SW 1271 (cell line): ENCODE data around the gene TTC39B.

Experiments used
- DNase-seq, 2 experiments: peaks; one replicate each; lab custom pipeline; 2025; lab: John Stamatoyannopoulos, UW

Gene TTC39B

DNA sequence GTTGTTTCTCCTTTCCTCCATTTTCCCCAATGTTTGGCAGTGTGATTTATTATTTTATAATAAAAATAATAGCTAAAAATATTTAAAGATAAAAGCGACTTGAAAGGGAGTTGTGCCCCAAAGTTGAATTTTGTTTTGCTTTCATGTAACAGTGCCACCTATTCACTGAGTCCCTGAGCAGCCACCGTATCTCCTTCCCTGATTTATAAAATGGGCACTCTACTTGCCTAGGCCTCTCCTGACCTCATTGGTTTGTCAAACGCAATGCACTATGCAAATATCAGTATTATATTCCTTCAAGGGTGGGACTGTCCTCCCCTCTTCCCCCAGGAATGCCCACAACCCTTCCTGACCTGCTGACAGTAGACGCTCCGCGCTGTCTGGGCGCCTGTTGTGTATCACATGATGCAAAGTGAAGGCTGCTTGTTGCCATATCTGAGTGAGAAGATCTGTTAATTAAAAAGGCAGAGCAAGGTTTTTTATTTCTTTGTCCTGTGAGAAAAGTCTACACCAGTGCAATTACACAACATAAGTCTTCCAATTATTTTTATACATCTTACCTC lies 81.4 kb downstream of the TTC39B start:
- DNase-seq = no peak

DNA sequence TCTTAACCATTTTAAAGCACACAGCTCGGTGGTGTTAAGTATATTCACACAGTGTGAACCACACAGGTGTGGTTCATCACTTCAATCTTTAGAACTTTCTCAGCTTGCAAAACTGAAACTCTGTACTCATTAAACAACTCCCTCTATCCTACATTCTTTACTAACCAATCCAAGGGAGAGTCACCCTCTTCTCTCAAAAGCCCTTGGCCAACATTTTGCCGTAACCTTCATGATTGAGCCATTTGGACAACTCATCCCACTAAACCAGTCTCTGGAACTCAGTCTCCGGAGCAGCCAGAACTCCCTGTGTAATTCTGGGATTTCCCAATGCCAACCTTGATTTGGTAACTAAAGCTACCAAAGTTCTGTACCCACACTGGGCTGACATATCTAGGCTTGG lies 84.7 kb downstream of the TTC39B start:
- no peak for DNase-seq

DNA sequence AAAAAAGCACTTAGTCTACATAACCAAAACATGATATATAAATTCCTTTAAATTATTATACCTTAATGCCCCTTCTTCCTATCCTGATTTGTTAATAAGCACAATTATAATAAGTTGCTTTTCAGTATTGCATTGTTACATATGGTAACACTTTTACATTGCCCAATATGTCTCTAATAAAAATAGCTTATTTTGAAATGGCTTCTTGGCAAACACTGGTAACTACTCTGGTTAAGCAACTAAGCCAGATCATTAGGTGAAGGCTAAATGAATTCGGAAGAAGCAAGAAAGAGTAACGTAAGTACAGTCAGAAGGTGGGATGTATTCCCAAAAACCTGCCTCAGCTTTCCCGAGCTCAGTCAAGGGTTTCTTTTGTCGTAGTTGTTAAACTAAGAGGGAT lies 85.3 kb downstream of the TTC39B start:
- no peak for DNase-seq

DNA sequence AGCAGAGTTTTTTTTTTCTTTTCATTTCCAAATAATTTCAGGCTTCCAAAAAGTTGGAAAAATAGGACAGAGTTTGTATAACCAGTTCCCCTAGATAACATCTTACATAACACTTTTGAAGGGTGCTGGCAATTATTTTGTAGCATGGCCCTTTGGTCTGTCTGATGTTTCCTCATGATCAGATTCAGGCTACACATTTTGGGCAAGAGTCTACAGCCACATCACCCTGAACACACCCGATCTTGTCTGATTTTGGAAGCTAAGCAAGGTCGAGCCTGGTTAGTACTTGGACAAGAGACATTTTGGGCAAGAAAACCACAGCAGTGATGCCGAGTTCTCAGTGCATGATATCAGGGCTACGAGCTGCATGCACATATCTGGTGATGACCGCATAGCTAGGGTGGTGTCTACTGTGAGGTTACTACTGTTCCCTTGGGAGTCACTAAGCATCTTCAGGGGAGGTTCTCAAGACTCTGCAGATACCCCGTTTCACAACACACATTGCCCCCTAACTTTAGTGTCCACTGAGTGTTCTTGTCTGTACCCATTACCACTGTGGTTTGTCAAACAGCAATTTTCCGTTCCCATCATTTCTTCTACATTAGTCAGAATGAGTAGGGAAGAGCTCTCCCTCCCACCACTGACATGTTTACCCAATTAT lies 86.2 kb downstream of the TTC39B start:
- no peak for DNase-seq

DNA sequence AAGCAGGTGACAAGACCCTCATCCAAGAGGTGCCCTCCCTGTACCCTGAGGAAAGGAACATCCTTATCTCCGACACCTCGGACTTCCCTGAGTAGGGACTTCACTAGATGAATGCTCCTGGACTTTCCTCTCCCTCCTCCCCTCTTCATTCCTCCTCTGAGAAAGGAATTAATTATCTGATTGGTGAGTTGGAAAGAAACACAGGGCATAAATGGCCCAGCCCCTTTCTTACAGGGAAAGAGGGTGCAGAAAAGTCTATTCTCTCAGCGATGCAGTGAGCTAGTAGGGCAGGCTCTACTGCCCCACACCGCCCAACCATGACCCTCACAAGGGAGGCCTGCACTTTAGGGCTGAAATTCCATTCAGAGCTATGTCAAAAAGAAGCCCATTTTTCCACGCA lies 87.5 kb downstream of the TTC39B start:
- no peak for DNase-seq

DNA sequence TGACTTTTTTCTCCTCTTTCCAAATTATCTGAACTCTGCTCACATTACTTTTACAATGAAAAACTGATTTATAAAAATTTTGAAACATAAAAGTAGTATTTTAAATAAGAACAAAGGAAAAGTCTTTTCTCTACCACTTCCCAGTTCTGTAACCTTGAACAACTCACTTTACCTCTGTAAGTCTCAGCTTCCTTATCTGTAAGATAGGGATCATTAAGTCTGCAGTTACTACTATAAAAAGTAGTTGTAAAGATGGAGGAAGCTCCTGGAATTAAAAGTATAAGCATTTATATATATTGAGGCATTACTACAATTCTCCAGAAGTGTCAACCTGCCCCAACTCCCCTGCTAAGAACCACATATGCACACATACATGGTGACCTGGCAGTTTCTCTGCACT lies 88.0 kb downstream of the TTC39B start:
- DNase-seq = no peak

DNA sequence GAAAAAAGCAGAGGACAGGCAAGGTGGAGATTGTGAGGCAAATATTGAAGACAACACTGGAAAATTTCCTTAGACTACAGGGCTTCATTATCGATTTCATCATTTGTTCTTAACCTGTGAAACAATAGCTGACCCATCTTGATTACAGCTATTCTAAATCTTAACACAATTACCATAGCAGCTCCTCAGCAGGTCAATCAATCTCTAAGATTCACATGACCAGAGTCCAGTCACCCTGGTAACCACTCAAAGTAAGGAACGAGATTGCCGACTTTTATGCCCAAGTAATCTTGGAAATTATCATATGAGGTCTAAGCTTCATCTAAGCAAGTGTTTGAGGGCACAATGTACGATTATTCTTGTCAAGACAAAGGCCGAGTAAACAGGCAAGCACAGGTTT lies 93.8 kb downstream of the TTC39B start:
- DNase-seq = no peak

DNA sequence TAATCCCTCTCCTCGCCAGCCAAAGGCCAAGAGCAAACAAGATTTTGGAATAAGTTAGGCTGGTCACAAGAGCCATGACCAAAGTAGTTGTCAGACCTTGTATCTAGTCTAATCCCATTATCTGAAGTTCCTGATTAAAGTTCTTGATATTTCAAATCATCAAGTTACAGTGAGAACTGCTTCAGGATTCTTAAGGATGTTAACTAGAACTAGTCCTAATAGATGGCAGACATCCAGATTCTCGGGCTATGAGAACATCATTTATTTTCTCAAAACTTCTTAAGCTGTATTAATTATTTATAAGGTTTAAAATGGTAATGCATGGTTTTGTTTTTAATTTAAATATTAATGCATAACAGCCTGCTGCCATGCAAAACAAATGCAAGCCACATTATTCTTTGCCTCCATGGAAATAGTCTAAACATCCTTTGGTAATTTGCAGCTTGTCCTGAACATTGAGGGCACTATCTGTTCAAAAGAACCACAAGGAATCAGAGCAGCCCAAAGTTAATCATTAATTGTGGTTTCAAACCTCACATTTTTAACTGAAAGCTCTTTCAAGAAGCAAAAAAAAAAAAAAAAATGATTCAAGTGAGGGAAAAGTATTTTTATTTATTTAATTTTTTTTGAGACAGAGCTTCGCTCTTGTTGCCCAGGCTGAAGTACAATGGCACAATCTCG lies 95.1 kb downstream of the TTC39B start:
- no peak for DNase-seq

DNA sequence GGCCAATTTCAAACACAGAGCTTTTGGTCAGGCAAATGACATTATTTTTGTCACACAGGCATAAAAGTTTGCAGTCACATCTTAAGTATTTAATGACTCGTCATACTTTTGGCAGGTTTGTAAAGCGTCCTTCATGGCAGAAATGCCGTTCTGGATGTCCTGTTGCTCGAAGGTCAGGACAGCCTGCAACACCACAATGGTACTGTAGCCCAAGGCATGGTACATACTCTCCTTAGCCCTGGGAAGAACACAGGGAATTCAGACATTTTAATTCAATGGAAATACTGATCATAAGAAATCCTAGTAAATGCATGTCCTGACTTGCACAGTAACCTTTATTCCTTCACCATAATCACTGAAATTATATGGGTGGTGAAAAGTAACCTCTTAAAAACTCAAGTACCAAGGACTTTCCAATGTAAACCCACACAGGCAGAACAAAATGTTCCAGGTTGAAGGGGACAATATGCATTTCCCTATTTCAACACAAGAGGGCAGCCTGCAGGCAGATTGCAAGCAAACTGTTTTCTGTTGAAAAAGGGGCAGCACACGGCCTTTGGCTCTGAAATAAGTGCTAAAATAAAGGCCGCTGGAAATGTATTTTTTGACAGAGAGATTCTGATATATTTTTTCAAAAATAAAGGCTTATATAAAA lies 95.7 kb downstream of the TTC39B start:
- peak in 1 of 2 experiments; percentile 0 for DNase-seq

DNA sequence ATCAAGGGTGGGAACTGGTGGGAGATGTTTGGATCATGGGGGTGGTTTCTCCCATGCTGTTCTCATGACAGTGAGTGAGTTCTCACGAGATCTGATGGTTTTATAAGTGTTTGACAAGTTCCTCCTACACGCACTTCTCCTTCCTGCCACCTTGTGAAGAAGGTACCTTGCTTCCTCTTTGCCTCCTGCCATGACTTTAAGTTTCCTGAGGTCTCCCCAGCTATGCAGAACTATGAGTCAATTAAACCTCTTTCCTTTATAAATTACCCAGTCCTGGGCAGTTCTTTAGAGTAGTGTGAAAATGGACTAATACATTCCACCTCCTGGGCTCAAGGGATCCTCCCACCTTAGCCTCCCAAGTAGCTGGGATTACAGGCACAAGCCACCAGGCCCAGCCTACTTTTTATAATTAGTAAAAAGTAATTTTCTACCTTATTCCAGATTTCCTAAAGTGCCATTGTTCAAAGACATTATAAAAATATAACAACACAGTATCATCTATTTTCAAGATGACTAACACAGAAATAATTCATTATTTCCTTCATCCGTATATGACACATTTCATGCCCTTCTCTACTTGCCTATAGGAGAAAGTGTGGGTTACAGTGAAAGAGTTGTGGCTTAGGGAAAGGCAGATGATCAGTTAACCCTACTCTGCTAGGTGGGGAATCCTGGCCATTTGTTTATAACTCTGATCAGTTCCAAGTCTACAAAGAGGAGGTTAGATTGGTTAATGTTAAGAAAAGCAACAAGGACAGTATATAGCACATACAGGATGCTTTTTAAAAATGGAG lies 99.9 kb downstream of the TTC39B start:
- DNase-seq = no peak

DNA sequence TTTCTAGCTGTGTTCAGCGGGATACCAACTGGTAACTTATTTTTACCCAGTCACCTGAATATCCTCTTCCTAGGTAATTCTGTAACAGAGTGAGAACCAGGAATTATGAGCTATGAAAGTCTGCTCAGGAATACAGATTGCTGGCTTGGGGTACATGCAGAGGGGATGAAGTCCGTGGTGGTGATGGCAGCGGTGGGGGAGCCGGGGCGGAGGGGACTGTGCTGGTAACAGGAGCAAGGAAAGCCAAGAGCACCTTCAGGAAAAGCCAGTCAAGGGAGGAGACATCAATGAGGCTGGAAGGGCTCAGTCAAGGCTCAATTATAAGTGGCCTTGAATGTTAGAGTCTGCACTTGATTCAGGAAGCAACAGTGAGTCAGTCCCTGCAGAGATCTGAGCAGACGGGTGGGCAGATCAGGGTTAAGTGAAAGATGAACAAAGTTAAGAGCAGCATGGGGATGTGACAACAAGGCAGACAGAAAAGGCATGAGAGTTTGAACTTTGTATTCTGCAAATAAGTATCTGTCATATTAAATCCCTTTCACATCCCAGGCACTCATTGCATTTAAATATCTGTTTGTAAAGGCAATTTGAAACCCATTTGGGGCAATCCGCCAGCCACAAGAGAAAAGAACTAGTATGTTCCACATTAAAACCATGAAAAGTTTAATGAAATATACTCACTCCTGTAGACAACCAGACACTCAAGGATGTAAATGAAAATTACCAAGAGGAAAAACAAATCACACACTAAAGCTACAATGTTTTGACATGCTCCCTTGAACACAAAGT lies 101.2 kb downstream of the TTC39B start:
- no peak for DNase-seq

DNA sequence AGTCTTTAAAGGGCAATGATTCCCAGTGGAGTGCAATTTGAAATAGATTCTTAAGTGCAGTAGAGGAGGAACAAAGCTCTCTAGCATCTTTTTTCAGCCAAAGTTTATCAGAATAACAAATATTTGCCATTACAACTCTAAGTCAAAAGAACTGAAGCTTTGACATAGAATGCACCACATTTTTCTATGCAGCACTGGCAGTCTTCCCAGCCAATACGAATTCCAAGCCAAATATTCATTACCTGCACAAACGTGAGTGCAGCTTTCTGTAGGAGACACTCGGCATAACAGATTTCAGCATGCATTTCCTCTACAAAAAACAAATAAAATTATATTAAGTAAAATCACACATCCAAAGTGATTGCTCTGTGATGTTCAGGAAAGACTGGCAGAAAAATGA lies 103.4 kb downstream of the TTC39B start:
- DNase-seq = no peak

DNA sequence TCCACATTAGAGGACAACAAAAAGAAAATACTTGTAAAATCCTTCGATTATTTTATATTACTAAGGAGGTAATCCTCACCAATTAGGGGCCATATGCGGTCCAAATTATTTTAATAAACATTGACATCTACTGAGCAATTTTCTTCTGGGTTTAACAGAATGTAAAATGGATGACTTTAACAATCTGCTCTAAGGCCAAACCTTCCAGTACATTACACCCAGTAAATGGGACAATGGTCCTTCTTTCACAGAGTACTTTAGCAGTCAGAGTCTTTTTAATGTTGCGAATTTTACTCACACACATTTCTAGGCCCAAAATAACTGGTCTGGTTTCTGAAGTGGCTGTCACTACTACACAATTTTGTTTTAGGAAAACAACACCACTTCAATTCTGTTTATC lies 106.9 kb downstream of the TTC39B start:
- DNase-seq = no peak

DNA sequence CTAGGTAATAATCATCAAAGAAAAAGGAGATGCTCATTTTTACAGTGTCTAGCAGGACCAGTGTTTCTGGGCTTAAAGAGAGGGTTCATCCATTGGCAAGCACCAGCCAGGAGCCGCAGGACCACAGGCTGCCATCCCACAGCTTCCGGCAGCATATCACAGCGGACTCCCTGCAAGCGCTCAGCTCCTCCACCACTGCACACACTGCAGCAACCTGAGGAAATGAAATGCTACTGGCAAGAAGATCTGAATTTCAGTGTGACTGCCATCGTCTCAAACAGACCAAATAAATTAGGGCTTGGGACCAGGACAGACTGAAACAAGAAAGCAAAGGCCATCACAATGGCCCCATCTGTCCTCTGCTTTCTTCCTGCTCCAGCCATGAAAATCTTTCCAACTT lies 114.2 kb downstream of the TTC39B start:
- no peak for DNase-seq

DNA sequence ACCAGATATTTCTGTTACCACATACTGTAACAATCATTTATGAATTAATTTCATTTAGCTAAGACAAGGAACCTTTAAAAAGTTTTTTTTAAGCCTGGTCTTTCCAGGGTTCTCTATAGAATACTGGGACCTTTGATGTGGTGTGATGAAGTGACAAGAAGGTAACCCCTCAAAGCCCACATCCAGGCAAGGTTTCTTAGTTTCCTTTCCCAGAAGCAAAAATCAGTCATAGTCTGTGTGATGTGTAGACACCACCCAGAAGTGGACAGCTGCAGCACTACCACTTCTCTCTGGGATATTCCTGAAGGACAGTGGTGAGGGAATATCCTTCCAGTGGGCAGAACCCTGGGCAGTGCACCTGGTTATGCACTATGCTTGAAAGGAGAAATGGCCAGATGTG lies 115.6 kb downstream of the TTC39B start:
- DNase-seq = no peak

DNA sequence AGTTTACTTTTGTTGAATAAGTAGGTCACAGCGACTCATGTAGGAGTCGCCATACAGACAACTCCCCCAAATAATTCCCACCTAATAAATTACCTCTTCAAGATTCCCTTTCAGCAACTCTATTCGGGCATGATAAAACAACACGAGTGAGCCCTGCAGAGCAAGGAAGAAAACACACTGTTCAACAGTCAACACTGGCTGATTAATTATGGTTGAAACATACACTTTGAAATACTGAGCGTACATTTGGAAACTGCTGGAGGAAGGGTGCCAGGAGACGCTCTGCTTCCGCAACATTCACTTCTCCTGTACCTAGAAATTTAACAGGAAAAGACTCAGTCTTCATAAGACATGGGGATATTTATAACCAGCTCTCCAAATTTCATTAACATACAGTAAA lies 117.5 kb downstream of the TTC39B start:
- no peak for DNase-seq

DNA sequence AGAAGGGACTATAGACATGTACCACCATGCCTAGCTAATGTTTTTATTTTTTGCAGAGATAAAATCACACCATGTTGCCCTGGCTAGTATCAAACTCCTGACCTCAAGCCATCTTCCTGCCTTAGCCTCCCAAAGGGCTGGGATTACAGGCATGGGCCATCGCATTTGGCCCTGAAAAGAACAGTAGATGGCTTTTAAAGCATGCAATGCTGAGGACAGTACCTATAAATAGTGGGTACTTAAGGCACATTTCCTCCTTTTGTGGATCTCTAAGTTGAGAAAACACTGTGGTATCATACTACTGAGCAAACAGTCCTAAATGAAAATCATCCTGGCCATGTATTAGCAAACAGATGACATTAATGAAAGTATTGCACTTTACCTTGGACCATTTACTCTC lies 119.4 kb downstream of the TTC39B start:
- no peak for DNase-seq

DNA sequence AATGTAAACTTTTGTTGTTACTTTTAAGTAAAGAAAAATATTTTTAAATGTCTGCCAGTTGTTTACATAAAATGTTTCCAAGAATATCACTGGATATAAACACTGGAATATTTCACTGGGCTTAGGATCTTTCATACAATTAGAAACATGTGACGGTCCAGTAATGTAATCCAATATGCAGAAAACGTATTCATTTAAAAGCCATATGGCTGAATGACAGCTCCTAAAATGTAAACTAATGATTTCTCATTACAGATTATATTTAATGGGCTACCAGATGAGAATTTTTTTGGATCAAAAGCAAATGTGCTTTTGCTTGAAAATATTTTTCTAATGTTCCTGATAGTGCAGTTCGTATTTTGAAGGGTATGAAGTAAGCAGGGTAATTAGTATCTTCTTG lies 124.3 kb downstream of the TTC39B start:
- DNase-seq = no peak

DNA sequence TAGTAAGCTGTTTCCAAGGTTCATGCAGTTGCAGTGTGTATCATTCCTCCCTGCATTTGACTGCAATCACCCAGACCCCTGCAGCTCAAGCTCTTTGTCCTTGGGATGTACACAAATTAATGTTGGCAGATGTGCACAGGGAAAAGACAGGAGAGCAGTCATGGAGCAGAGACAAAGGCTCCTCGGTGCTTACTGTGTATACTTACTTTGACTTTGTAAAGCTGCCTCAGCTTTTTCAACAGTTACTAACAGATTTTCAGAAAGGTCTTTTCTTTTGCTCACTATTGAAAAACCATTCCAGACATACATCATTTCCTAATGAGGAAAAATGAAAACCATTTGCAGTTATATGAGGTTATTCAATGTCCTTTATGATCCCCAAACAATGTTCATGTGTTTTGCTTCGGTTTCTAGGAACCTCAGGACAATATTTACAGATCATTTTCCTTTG lies 124.9 kb downstream of the TTC39B start:
- no peak for DNase-seq

DNA sequence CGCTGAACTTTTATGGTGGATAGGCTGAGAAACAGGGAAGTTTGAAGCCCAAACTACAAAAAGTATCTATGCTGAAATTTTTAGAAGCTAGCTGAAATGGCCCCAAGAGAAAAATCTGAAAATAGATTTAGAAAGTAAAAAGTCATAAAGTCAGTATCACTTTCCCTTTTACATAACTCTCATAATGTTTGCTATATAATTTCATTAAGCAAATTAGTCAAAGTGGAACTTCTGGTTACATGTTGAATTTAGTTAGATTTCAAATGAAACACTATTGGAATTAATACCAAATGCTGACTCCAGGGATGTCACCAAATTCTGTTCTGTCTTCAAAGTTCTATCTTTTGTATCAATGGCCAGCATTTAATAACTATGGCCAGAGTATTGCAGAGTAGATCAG lies 126.9 kb downstream of the TTC39B start:
- DNase-seq = no peak

DNA sequence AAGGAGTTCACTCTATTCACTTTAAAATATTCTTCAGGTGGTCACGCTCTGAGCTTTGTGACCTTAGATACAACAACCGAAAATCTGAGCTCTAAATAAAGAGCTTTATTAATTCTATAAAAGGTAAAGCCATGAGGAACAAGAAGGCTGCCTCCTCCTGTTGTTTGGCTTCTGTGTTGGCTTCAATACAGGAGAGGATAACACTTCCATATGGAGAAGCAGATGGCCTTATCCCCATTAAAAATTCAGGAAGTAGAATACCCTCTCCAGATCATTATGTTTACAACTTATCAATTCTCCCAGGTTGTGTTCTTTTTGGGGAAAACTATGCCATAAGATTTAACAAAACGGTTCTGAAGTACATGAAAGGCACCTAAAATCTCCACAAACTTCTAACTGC lies 128.4 kb downstream of the TTC39B start:
- no peak for DNase-seq

DNA sequence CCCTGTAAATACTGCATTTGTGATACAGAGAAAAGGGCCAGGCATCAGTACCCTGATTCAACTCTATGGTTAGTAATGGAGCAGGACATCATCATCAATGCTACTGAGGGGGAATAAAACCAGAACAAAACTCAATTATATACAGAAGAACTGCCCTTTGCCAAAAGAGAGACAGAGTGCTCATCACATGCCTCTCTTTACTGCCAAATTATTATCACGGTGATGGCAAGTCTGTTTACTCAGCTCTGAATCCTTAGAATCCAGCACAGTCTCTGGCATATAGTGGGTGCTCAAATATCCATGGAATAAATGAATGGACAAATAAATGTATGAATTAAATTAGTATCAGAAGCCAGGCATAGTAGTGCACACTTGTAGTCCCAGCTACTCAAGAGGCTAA lies 130.2 kb downstream of the TTC39B start:
- no peak for DNase-seq
